Measurements from ENCODE around the gene TRIP11.

Gene TRIP11

GRCh38 chr14:91926131-91926890 is 113.5 kb downstream of the TRIP11 start:
- no peak for DNase-seq (ENCODE audit: low read depth)
- TF ChIP-seq POLR2A (IDR thresholded peaks at IDR 0.05; ENCODE audit: extremely low read depth, insufficient read length): no peak
- no peak for TF ChIP-seq MAX (IDR thresholded peaks at IDR 0.05; ENCODE audit: low read depth, low read length)
- TF ChIP-seq CTCF (IDR thresholded peaks at IDR 0.05; ENCODE audit: low read depth, low read length): no peak
- TF ChIP-seq MYC (IDR thresholded peaks at IDR 0.05; ENCODE audit: low read depth, low read length): no peak
- no peak overlapping the region for H3K4me3 ChIP-seq (ENCODE audit: low read depth, low read length)

GRCh38 chr14:91925727-91926121 is 114.1 kb downstream of the TRIP11 start:
- no peak for DNase-seq (ENCODE audit: low read depth)
- no peak for TF ChIP-seq POLR2A (IDR thresholded peaks at IDR 0.05; ENCODE audit: extremely low read depth, insufficient read length)
- TF ChIP-seq CTCF (IDR thresholded peaks at IDR 0.05; ENCODE audit: low read depth, low read length): no peak
- TF ChIP-seq MYC (IDR thresholded peaks at IDR 0.05; ENCODE audit: low read depth, low read length): no peak
- TF ChIP-seq MAX (IDR thresholded peaks at IDR 0.05; ENCODE audit: low read depth, low read length): no peak
- no peak overlapping the region for H3K4me3 ChIP-seq (ENCODE audit: low read depth, low read length)

GRCh38 chr14:91925001-91925726 is 114.7 kb downstream of the TRIP11 start:
- TF ChIP-seq MAX (IDR thresholded peaks at IDR 0.05; ENCODE audit: low read depth, low read length): no peak
- TF ChIP-seq POLR2A (IDR thresholded peaks at IDR 0.05; ENCODE audit: extremely low read depth, insufficient read length): no peak
- TF ChIP-seq MYC (IDR thresholded peaks at IDR 0.05; ENCODE audit: low read depth, low read length): no peak
- no peak for TF ChIP-seq CTCF (IDR thresholded peaks at IDR 0.05; ENCODE audit: low read depth, low read length)
- no peak overlapping the region for H3K4me3 ChIP-seq (ENCODE audit: low read depth, low read length)
- no peak for DNase-seq (ENCODE audit: low read depth)

GRCh38 chr14:91920526-91920925 is 119.3 kb downstream of the TRIP11 start:
- DNase-seq (ENCODE audit: low read depth): no peak
- no peak overlapping the region for H3K4me3 ChIP-seq (ENCODE audit: low read depth, low read length)
- TF ChIP-seq MAX (IDR thresholded peaks at IDR 0.05; ENCODE audit: low read depth, low read length): no peak
- no peak for TF ChIP-seq MYC (IDR thresholded peaks at IDR 0.05; ENCODE audit: low read depth, low read length)
- no peak for TF ChIP-seq POLR2A (IDR thresholded peaks at IDR 0.05; ENCODE audit: extremely low read depth, insufficient read length)
- TF ChIP-seq CTCF (IDR thresholded peaks at IDR 0.05; ENCODE audit: low read depth, low read length): no peak

- DNase-seq (ENCODE audit: low read depth): no peak
- TF ChIP-seq MAX (IDR thresholded peaks at IDR 0.05; ENCODE audit: low read depth, low read length) (no peak), MYC (IDR thresholded peaks at IDR 0.05; ENCODE audit: low read depth, low read length) (no peak), CTCF (IDR thresholded peaks at IDR 0.05; ENCODE audit: low read depth, low read length) (no peak), POLR2A (IDR thresholded peaks at IDR 0.05; ENCODE audit: extremely low read depth, insufficient read length) (no peak)
- H3K4me3 ChIP-seq (ENCODE audit: low read depth, low read length): no peak overlapping the region
Measured at GRCh38 chr14:91919814-91920213, 120.0 kb downstream of the TRIP11 start.
